WTC11 (cell line): ENCODE data around the gene DPY30. TPM values are rescaled to one million over a fixed set of nuclear protein-coding genes. Genes with fewer than 3 reads are reported as not detected.
"Not testable (repeated sequence)": the region's sequence is repeated elsewhere in the genome, so short reads cannot be mapped to it uniquely, and the experiment has no call there.

ENCODE experiments used
- ATAC-seq: fragments of 200-7000 bp; cut with Tn5 transposase; 2 replicates; pipeline ENCODE4 v1.10.0; 2021; ENCODE audit warnings: mild to moderate bottlenecking, moderate library complexity
- CTCF ChIA-PET: fragments of 300-600 bp; sonication (Branson Sonifier 250); formaldehyde crosslinking; loops from one replicate; lab custom pipeline; 2021; ENCODE audit warnings: antibody characterized with exemption; lab: Charles Lee
- POLR2A ChIA-PET: fragments of 350-600 bp; sonication (Branson Sonifier 250); formaldehyde crosslinking; loops from one replicate; lab custom pipeline; 2021; ENCODE audit warnings: antibody characterized with exemption; lab: Charles Lee
- DNase-seq: peaks from one replicate; pipeline ENCODE4 v3.0.0; 2021; ENCODE audit warnings: low spot score
- H3K27ac Mint-ChIP-seq: 2 replicates; pipeline ENCODE4 v1.8.0; 2021; ENCODE audit warnings: mixed read lengths
- H3K27me3 Mint-ChIP-seq: 2 replicates; pipeline ENCODE4 v1.8.0; 2021; ENCODE audit warnings: low read depth, mild to moderate bottlenecking, moderate library complexity, mixed read lengths
- H3K36me3 Mint-ChIP-seq: 2 replicates; pipeline ENCODE4 v1.8.0; 2021; ENCODE audit warnings: mixed read lengths
- H3K4me1 Mint-ChIP-seq: 2 replicates; pipeline ENCODE4 v1.8.0; 2022; ENCODE audit warnings: mixed read lengths
- H3K4me3 Mint-ChIP-seq: 2 replicates; pipeline ENCODE4 v1.8.0; 2021; ENCODE audit warnings: mild to moderate bottlenecking, moderate library complexity, mixed read lengths
- H3K9me3 Mint-ChIP-seq: 2 replicates; pipeline ENCODE4 v1.8.0; 2021; ENCODE audit warnings: mixed read lengths
- CBFB ChIP-seq: sonication (generic); formaldehyde crosslinking; IDR thresholded peaks from 2 replicates; pipeline ENCODE4 v1.8.1; 2022; ENCODE audit warnings: mild to moderate bottlenecking, low read depth, missing genetic modification reagents
- GABPB1 ChIP-seq: sonication (generic); formaldehyde crosslinking; IDR thresholded peaks from 2 replicates; pipeline ENCODE4 v1.8.1; 2023; ENCODE audit warnings: mild to moderate bottlenecking, missing genetic modification reagents
- HMGA2 ChIP-seq: fragments of 250-450 bp; sonication (Bioruptor Pico); IDR thresholded peaks from 2 replicates; pipeline ENCODE4 v1.4.0; 2021; ENCODE audit warnings: mild to moderate bottlenecking, moderate library complexity
- KAT7 ChIP-seq: sonication (generic); formaldehyde crosslinking; IDR thresholded peaks from 2 replicates; pipeline ENCODE4 v1.8.1; 2023; ENCODE audit warnings: missing genetic modification reagents, mild to moderate bottlenecking, borderline replicate concordance
- NFATC4 ChIP-seq: fragments of 250-450 bp; sonication (Bioruptor Pico); IDR thresholded peaks from 2 replicates; pipeline ENCODE4 v1.9.0; 2021; ENCODE audit warnings: mild to moderate bottlenecking
- SMAD4 ChIP-seq: sonication (generic); formaldehyde crosslinking; IDR thresholded peaks from 2 replicates; pipeline ENCODE4 v1.8.0; 2022; ENCODE audit warnings: mild to moderate bottlenecking, missing genetic modification reagents
- ZNF121 ChIP-seq: sonication (generic); formaldehyde crosslinking; IDR thresholded peaks from 2 replicates; pipeline ENCODE4 v1.8.0; 2023; ENCODE audit warnings: missing genetic modification reagents
- ZNF512 ChIP-seq: sonication (generic); formaldehyde crosslinking; IDR thresholded peaks from 2 replicates; pipeline ENCODE4 v1.8.1; 2022; ENCODE audit warnings: missing genetic modification reagents, borderline replicate concordance
- ZNF532 ChIP-seq: fragments of 250-450 bp; sonication (Bioruptor Pico); IDR thresholded peaks from 2 replicates; pipeline ENCODE4 v1.9.0; 2021; ENCODE audit warnings: mild to moderate bottlenecking, borderline replicate concordance
- total RNA-seq: library from RNA; stranded (reverse); gene quantifications from 3 replicates; pipeline ENCODE4 v1.2.3, GENCODE V29; 2021
- TF ChIP-seq, protein P1 (sequence below): sonication (generic); formaldehyde crosslinking; IDR thresholded peaks from 2 replicates; pipeline ENCODE4 v1.8.1; 2022; ENCODE audit warnings: low read depth, missing genetic modification reagents, borderline replicate concordance

The DPY30 gene
- total RNA-seq, 1 experiment from 2014 or later: 116 TPM

DNA sequence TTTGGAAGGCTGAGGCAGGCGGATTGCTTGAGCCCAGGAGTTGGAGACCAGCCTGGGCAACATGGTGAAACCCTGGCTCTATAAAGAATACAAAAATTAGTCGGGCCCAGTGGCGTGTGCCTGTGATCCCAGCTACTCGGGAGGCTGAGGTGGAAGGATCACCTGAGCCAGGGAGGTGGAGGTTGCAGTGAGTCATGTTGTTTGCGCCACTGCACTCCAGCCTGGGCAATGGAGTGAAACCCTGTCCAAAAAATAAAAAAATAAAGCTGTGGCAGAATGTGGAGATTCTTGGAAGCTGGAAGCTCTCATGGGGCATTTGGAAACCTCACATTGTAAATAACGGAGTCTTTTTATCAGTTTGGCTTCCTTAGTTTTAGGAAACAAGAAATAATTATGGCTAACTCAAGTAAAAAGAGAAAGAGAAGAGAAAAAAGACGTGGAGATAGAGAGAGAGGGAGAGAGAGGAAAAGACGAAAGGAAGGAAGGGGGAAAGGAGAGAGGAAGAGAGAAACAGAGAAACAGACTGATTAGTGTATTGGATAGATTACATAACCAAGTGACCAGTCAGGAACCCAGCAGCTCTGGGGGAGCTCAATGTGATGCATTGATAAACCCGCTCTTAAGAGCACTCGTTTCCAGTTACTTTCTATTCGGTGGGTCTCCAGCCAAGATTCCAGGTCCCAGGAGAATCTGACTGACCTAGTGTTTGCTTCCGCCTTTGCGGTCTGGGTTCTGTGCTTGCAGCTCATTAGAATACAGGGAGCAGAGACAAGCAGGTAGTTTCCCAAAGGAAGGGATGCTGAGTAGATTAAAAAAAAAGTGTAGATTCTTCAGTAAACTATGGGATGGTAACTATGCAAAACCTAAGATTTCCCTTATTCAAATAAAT, 22.6 kb upstream of the DPY30 start:
- Mint-ChIP-seq H3K27me3 (no peaks in the 10 kb centered on the region), H3K9me3 (no peaks in the 10 kb centered on the region), H3K4me1 (peaks cover 20% of the 10 kb centered on the region), H3K27ac (peak overlapping the region; percentile 95), H3K4me3 (peak overlapping the region; percentile 95), H3K36me3 (no peaks in the 10 kb centered on the region)
- no peak for TF ChIP-seq ZNF532 (CRISPR knock-in tag)
- peak; percentile 19; the same call in 1 of the 2 replicates for TF ChIP-seq ZNF121 (CRISPR knock-in tag)
- ChIA-PET POLR2A (interaction anchor here (0.8 to 3.9 kb wide), 5 partner anchors 10 to 104 kb away, joined by 3 to 56 read pairs (median 4); partner anchors contain the start of genes DPY30, MEMO1 and SLC30A6), CTCF (interaction anchor here (0.6 to 3.2 kb wide), 7 partner anchors 16 to 332 kb away, joined by 3 to 25 read pairs (median 3); partner anchors contain the start of genes DPY30 and SLC30A6)
- ATAC-seq: peak; percentile 5
- no peak for DNase-seq

GRCh38 chr2:32061430-32061829, 21.8 kb upstream of the DPY30 start:
- Mint-ChIP-seq H3K4me3 (peak overlapping the region; percentile 95), H3K27ac (no peak overlapping the region), H3K36me3 (no peaks in the 10 kb centered on the region), H3K27me3 (no peaks in the 10 kb centered on the region), H3K4me1 (peaks cover 20% of the 10 kb centered on the region), H3K9me3 (no peaks in the 10 kb centered on the region)
- TF ChIP-seq NFATC4 (CRISPR knock-in tag): no peak
- ChIA-PET POLR2A (interaction anchor here (3.9 kb wide), 1 partner anchor 22 kb away, joined by 56 read pairs; the partner anchor contains the start of gene DPY30), CTCF (interaction anchor here (3.2 kb wide), 1 partner anchor 21 kb away, joined by 25 read pairs; the partner anchor contains the start of gene DPY30)
- ATAC-seq (no peak), DNase-seq (no peak)

DNA sequence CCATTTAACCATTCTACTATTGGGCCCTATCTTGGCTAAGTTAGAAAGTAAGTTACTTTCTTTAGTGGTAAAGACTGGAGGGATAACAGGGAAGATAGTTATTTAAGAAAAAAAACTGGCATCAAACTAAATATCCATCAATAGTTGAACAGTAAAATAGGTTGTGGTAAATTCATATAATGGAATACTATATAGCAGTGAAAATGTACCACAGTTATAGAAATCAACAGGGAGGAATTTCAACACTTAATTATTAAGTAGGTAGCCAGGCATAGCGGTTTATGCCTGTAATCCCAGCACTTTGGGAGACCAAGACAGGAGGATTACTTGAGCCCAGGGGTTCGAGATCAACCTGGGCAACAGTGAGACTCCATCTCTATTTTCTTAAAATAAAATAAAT, 20.7 kb upstream of the DPY30 start:
- Mint-ChIP-seq H3K27me3 (no peaks in the 10 kb centered on the region), H3K4me1 (peaks cover 16% of the 10 kb centered on the region), H3K27ac (no peak overlapping the region), H3K9me3 (no peaks in the 10 kb centered on the region)
- CTCF ChIA-PET: no interaction called here
- POLR2A ChIA-PET: no interaction called here
- no peak for ATAC-seq
- TF ChIP-seq HMGA2 (CRISPR knock-in tag): no peak
- no peak for TF ChIP-seq GABPB1
- TF ChIP-seq SMAD4 (CRISPR knock-in tag): no peak
- TF ChIP-seq, all 79 proteins: peak for 0
- H3K36me3 Mint-ChIP-seq: no peaks in the 10 kb centered on the region
- H3K4me3 Mint-ChIP-seq: no peak overlapping the region
- no peak for DNase-seq

GRCh38 chr2:32058130-32058529, 18.5 kb upstream of the DPY30 start:
- peaks cover 10% of the 10 kb centered on the region for H3K4me1 Mint-ChIP-seq
- ChIA-PET CTCF (interaction anchor here (0.7 kb wide), 1 partner anchor 171 kb away, joined by 3 read pairs; no protein-coding TSS in a partner anchor), POLR2A (no interaction called here)
- TF ChIP-seq, protein P1, sequence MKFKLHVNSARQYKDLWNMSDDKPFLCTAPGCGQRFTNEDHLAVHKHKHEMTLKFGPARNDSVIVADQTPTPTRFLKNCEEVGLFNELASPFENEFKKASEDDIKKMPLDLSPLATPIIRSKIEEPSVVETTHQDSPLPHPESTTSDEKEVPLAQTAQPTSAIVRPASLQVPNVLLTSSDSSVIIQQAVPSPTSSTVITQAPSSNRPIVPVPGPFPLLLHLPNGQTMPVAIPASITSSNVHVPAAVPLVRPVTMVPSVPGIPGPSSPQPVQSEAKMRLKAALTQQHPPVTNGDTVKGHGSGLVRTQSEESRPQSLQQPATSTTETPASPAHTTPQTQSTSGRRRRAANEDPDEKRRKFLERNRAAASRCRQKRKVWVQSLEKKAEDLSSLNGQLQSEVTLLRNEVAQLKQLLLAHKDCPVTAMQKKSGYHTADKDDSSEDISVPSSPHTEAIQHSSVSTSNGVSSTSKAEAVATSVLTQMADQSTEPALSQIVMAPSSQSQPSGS: no peak
- TF ChIP-seq KAT7 (CRISPR knock-in tag) (no peak), CBFB (CRISPR knock-in tag) (no peak), ZNF512 (CRISPR knock-in tag) (no peak)
- no peak for DNase-seq
- no peaks in the 10 kb centered on the region for H3K9me3 Mint-ChIP-seq
- no peak for ATAC-seq
- H3K36me3 Mint-ChIP-seq: no peaks in the 10 kb centered on the region
- no peak overlapping the region for H3K4me3 Mint-ChIP-seq
- H3K27me3 Mint-ChIP-seq: no peaks in the 10 kb centered on the region
- H3K27ac Mint-ChIP-seq: no peak overlapping the region

DNA sequence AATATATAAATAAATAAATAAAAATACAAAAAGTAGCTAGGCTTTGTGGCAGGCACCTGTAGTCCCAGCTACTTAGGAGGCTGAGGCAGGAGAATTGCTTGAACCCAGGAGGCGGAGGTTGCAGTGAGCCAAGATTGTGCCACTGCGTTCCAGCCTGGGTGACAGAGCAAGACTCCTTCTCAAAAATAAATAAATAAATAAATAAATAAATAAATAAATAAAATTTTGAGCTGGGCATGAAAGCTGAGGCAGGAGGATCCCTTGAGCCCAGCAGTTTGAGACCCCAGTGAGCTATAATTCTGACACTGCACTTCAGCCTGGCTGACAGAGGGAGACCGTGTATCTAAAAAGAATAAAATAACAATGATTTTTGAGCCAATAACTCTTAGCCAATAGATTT, 15.0 kb upstream of the DPY30 start:
- CTCF ChIA-PET: interaction anchor here (0.6 to 1.5 kb wide), 2 partner anchors 168 to 401 kb away, joined by 3 to 6 read pairs; no protein-coding TSS in a partner anchor
- H3K4me3 Mint-ChIP-seq, H3K9me3 Mint-ChIP-seq, H3K27ac Mint-ChIP-seq, DNase-seq, ATAC-seq, H3K4me1 Mint-ChIP-seq, H3K36me3 Mint-ChIP-seq, POLR2A ChIA-PET, H3K27me3 Mint-ChIP-seq: not testable (repeated sequence)
